ENCODE measurements around the gene PIP5K1C. TPM values are rescaled to one million over a fixed set of nuclear protein-coding genes. Genes with fewer than 3 reads are reported as not detected.

The PIP5K1C gene
- total and polyA plus RNA-seq, 10 of the 15 experiments (the other 5 are each of a cell fraction or from before 2014, with no cell fraction given), result 0.39 to 19.6 (median 5.3) TPM

DNA sequence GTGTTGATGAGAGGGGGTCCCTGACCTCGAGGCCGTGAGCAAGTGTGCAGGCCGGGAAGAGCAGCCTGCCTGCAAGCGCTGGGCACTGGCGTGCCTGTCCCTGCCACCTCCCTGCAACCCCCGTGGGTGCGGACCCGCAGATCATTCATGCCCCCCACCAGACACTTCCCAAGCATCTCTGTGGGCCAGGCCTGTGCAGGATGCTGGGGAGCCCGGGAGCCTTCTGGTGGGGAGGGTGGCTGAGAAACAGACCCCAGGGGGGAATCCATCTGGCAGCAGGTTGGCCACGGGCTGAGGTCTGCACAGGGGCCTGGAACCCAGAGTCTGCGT lies 55.2 kb downstream of the PIP5K1C start (continued):
- TF ChIP-seq, protein P1, sequence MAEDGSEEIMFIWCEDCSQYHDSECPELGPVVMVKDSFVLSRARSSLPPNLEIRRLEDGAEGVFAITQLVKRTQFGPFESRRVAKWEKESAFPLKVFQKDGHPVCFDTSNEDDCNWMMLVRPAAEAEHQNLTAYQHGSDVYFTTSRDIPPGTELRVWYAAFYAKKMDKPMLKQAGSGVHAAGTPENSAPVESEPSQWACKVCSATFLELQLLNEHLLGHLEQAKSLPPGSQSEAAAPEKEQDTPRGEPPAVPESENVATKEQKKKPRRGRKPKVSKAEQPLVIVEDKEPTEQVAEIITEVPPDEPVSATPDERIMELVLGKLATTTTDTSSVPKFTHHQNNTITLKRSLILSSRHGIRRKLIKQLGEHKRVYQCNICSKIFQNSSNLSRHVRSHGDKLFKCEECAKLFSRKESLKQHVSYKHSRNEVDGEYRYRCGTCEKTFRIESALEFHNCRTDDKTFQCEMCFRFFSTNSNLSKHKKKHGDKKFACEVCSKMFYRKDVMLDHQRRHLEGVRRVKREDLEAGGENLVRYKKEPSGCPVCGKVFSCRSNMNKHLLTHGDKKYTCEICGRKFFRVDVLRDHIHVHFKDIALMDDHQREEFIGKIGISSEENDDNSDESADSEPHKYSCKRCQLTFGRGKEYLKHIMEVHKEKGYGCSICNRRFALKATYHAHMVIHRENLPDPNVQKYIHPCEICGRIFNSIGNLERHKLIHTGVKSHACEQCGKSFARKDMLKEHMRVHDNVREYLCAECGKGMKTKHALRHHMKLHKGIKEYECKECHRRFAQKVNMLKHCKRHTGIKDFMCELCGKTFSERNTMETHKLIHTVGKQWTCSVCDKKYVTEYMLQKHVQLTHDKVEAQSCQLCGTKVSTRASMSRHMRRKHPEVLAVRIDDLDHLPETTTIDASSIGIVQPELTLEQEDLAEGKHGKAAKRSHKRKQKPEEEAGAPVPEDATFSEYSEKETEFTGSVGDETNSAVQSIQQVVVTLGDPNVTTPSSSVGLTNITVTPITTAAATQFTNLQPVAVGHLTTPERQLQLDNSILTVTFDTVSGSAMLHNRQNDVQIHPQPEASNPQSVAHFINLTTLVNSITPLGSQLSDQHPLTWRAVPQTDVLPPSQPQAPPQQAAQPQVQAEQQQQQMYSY (CRISPR knock-in tag; IDR thresholded peaks at IDR 0.05), result no peak
- TF ChIP-seq, protein P2, sequence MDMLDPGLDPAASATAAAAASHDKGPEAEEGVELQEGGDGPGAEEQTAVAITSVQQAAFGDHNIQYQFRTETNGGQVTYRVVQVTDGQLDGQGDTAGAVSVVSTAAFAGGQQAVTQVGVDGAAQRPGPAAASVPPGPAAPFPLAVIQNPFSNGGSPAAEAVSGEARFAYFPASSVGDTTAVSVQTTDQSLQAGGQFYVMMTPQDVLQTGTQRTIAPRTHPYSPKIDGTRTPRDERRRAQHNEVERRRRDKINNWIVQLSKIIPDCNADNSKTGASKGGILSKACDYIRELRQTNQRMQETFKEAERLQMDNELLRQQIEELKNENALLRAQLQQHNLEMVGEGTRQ (IDR thresholded peaks at IDR 0.05; ENCODE audit: borderline replicate concordance, low read depth, low read length), result no peak
- TF ChIP-seq CBX3 (IDR thresholded peaks at IDR 0.05; ENCODE audit: borderline replicate concordance, low read depth), result no peak
- TF ChIP-seq ZNF274 (IDR thresholded peaks at IDR 0.05; ENCODE audit: insufficient read depth, insufficient read length), result no peak
- no peak for TF ChIP-seq SREBF2 (IDR thresholded peaks at IDR 0.05; ENCODE audit: low read length)
- no peak for TF ChIP-seq EGR1 (IDR thresholded peaks at IDR 0.05; ENCODE audit: borderline replicate concordance in 1 of 2, low read depth in 2 of 2, low read length in 2 of 2)
- TF ChIP-seq, protein P3, sequence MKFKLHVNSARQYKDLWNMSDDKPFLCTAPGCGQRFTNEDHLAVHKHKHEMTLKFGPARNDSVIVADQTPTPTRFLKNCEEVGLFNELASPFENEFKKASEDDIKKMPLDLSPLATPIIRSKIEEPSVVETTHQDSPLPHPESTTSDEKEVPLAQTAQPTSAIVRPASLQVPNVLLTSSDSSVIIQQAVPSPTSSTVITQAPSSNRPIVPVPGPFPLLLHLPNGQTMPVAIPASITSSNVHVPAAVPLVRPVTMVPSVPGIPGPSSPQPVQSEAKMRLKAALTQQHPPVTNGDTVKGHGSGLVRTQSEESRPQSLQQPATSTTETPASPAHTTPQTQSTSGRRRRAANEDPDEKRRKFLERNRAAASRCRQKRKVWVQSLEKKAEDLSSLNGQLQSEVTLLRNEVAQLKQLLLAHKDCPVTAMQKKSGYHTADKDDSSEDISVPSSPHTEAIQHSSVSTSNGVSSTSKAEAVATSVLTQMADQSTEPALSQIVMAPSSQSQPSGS (IDR thresholded peaks at IDR 0.05; ENCODE audit: low read length), result no peak
- no peak for TF ChIP-seq SP1 (IDR thresholded peaks at IDR 0.05; ENCODE audit: low read depth, low read length)
- TF ChIP-seq, protein P4, sequence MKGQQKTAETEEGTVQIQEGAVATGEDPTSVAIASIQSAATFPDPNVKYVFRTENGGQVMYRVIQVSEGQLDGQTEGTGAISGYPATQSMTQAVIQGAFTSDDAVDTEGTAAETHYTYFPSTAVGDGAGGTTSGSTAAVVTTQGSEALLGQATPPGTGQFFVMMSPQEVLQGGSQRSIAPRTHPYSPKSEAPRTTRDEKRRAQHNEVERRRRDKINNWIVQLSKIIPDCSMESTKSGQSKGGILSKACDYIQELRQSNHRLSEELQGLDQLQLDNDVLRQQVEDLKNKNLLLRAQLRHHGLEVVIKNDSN (IDR thresholded peaks at IDR 0.05; ENCODE audit: borderline replicate concordance, extremely low read length, insufficient read depth, low read depth, low read length), result no peak
- TF ChIP-seq, protein P5, sequence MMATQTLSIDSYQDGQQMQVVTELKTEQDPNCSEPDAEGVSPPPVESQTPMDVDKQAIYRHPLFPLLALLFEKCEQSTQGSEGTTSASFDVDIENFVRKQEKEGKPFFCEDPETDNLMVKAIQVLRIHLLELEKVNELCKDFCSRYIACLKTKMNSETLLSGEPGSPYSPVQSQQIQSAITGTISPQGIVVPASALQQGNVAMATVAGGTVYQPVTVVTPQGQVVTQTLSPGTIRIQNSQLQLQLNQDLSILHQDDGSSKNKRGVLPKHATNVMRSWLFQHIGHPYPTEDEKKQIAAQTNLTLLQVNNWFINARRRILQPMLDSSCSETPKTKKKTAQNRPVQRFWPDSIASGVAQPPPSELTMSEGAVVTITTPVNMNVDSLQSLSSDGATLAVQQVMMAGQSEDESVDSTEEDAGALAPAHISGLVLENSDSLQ (IDR thresholded peaks at IDR 0.05), result no peak
